Cortex of kidney (tissue), 1 donor: ENCODE measurements around the gene PPP1R9B.

Source experiments
- DNase-seq: peaks from one replicate; lab custom pipeline; 2025; lab: John Stamatoyannopoulos, UW

PPP1R9B gene

DNA sequence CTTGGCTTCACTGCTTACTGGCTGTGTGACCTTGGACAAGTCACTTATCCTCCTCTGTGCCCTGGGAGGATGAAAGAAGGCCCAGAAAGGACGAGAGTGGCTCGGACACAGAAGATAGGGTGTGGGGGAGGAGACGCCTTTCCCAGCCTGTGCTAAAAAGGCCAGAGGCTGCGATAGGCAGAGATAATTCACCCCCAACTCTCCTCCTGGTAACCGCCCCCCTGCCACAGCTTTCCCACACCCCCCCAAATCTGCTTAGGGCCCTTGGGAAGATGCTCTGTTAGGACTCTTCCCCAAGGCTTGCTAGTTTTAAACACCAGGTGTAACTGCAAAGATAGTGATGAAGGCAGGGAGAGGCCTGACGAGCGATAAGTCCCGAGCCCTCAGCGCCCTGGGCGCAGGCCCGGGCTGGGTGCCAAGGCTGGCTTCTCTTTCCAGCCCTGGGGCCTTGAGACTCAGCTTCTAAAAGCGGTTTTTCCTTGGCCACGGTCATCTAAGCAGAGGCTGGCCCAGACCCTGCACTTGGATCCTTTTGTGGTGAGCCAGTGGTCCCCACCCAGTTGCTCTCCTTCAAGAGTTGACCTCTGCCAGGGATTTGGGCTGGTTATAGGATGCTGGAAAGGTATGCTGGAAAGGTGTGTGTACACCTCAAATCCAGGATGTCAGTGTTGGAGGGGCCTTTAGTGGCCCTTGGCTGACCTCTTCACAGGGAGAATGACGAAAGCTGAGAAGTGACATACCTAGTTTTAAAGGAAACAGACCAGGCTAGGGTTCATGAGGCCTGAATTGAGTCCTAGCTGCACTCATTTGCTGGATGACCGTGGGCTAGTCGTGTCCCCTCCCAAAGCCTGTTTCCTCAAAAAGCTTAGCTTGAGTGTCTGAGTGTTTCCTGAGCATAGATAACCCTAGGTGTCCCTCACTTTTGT lies 3.4 kb upstream of the PPP1R9B start:
- no peak for DNase-seq

DNA sequence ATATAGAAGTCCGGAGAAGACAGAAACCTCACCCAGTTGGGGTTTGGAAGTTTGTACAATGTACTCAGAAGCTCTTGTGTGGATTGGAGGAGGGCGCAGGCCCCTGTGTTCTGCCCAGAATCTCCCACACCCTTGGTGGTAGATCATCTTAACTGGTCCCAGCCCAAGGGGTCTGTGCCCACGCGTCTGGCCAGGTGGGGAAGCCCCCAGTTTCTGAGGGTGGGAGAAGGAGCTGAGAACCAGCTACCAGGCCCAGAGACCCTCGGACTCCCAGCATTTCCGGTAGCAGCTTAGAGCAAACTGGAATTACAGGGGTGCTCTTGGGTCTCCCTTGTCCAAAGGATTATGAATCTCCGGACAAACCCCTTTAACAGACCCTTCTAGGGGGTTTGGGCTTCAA lies 2.3 kb upstream of the PPP1R9B start:
- DNase-seq = no peak

DNA sequence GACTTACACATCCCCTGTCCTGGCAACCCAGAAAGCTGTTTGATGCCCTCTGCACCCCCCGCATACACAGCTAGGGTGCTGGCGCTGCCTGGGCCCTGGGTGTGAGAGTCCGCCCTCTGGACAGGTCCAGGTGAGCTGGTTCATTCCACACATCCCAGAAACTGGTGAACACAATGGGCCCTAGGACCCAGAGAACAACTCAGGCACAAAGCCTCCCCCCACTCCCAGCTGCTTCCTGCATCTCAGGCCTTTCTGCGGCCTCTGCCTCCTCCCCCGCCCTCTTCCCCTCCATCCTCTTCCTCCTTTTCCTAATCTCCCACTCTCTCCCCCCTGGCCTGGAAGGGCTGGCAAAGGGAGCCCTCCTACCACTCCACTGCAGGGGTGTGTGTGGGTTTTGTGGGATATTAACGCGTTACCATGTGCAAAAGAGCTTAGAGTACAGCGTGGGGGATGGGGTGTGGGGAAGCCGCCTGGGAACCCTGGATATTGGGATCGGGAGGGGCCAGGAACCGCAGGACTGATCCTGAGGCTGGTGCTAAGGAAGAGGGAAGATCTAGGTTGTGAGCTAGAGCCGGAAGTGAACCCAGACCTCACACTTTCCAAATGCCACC lies 1.6 kb upstream of the PPP1R9B start:
- no peak for DNase-seq

DNA sequence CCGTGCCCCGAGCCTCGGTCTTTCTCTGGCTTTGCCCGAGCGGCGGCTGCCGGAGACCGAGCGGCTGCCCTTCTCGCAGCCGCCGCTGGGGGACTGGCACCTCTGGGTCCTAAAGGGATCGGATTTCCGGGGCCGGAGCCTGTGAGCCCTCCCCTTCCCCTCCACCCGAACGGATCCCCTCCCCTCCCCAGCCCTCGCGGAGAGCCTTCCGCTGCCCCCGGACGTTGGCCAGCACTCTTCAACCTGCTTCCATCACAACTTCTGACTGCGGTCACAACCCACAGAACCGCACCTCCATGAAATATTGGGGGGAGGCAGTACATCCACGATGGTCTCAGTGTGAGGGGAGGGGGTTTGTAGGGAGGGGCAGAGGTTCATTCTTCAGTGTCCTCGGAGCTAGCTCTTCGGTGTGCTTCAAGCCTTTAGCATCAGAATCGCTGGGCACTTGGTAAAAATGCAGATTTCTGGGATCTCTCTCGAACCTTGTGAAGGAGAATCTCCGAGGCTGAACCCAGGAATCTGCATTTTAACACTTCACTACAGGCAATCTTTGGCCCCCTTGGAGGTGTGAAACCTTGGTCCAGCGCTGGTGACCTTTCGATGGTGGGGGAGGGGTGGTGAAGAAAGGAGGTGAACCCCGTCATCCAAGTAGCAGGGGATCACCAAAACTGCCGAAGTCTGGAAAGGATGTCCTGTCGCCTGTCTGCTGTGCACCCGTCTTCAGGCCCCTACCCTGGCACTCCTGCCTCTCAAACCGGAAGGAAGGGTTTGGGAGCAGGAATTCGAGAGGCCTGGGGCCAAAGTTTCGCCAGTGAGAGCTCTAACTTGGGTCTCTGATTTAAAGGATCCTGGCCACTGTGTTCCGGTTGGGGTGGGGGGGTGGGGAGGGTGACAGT lies 812 bp upstream of the PPP1R9B start:
- DNase-seq = no peak

DNA sequence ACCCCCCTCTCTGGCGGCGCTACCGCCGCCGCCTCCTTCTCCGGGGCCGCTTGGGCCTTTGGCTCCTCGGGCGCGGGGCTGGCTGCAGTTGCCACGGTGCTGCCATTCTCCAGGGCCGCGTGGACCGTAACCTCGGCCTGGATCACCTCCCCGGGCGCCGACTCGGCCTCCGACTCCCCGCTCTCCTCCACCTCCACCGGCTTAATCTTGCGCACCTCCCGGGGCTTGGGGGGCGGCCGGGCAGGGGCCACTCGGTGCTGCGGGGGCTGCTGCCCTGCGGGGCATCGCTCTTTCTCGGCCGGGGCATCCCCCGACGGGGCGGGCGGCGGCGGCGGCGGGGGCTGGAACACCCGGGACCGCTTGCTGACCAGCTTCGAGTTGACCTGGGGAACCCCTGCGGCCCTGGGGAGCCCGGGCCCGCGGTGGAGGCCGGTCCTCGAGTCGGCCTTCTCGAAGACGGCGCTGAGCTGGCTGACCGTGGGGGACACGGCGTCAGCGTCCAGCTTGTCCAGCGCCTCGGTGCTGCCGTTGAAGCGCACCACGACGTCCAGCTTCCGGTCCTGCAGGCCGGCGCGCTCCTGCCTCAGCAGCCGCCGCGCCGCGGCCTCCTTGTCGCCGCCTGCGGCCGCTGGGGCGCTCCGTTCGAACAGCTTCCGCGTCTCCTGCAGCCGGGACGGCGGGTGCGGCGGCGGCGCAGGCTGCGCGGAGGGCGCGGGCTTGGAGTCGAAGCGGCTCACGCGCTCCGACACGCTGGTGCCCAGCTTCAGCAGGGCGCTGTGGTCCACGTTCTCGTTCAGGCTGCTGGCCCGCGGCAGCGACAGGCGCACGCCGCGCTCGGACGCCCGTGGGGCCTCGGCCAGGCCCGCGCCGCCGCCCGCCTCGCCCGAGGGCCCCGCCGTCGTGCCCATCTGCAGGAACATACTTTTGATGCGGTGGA lies 792 bp downstream of the PPP1R9B start:
- DNase-seq = no peak

DNA sequence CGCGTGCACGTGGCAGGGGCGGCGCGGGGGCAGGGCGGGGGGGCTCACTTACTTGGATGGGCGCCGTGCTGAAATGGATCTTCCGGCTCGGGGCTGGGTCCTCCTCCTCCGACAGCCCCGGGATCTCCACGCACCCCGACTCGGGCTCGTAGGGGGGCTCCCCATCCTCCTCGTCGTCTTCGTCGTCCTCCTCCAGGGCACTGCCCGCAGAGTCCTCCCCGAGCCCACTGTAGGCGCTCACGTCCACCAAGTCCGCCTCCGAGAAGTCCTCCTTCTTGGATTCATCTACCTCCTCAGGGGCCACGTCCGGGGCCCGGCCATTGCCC lies 1.4 kb downstream of the PPP1R9B start:
- DNase-seq = no peak

DNA sequence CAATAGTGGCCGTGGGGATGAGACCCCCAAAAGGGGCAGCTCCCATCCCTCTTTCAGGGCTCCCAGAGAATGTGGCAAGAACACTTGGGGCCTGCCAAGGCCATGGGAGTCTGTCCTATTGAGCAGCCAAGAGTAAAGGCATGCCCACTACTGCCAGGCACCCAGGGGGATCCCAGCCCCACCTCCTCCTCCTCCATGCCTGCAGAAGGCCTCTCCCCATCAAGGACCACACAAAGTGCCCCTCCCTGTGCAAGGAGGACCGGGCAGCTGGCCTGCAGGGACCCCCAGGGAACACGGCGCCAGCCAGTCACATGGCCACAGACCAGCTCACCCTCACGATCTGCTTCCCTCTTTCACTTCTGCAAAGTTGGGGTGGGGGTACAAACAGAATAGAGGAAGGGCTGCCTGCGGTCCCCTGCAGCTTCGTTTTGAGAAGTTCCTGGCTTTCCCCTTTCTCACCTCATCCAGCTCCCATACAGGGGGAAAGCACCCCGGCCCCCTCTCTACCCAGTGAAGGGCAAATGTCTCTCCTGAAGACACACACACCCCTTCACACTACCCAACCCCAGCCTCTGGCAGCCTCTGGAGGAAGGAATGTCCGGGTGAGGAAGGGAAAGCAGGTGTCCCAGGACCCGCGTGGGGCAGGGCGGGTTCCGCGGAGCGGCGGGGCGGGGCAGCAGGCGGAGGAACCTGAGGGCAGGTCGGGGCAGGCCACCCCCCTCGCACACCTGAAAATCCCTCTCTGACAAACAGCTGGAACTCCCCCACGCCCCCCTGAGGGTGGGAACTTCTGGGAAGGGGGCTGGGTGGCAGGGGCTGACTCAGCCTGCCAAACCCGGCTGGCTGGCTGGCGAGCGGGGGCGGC lies 2.0 kb downstream of the PPP1R9B start:
- no peak for DNase-seq

DNA sequence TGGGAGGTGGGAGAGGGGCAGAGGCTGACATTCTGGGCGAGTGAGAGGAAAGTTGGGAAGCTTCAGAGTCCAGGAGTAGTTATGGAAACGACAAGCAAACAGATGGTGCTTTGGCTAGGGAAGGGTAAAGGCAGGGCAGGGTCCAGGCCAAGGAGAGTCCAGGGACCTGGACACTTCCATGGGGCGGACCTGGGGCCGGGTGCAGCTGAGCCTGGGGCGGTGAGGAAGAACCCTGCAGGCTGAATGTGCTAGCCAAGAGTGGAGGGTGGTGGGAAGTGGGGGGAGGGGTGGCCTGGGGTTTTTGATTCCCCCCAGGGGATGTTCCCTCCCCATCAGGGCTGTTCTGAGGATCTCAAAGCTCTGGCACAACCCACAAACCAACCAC lies 2.6 kb downstream of the PPP1R9B start:
- no peak for DNase-seq

DNA sequence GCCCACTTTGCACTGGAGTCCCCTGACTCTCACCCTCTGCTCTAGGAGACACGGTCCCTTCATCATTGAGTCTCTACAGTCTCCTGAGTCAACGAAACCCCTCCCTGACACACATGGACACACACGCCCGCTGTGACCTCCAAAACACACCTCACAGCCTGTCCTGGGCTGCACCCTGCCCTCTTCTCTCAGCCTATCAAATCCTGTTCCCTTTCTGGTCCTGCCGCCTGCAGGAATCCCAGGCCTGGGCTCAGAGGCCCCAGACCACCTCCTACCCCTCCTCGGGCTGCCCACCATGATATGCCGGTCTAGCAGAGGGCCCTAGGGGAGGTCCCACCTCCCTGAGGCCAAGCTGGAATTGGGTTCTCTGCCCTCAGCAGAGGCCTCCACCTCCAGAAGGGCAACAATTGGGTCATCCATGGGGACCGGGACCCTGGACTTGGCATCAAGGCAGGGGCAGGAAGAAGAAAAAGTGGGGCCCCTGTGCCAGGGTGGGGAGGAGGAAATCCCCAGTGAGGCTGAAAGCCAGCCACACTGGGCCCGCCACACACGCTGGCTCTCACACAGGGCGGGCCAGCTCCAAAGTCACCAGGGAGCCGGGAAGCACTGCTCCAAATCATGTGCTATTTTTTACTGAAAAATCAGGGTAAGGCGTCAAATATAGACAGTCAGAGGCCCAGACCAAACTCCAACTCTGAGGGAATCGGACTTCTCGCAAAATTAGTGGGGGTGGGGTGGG lies 3.4 kb downstream of the PPP1R9B start:
- no peak for DNase-seq

DNA sequence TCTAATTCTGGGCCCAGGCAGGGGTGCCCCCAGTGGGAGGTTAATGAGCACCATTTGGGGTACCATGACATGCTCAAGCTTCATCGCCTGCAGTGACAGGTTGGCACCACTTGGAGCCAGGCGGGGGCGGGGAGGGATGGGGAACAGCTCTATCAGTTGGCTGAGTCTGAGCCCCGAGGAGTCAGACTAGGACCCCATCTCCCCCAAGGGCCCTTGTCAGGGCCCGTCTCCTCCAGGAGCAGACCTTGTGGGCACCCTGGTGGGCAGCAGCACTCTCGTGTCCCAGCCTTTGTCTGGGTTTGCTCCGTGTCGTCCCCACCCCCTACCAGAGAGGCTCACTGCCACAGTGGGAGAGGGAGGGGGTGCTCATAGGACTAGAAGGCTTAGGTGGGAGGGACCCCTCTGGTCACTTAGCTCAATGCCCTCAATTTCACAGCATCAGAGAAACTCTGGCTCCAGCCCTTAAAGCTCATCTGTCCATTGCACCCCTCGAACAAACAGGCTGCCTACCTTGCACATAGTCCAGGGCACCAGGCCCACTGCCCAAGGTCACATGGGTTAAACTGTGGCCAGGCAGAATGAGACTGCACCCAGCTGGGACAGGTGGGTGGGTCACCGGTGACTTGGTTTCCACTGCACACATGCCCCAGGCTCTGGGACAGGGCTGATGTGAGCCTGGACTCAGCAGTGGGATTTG lies 4.1 kb downstream of the PPP1R9B start:
- no peak for DNase-seq

DNA sequence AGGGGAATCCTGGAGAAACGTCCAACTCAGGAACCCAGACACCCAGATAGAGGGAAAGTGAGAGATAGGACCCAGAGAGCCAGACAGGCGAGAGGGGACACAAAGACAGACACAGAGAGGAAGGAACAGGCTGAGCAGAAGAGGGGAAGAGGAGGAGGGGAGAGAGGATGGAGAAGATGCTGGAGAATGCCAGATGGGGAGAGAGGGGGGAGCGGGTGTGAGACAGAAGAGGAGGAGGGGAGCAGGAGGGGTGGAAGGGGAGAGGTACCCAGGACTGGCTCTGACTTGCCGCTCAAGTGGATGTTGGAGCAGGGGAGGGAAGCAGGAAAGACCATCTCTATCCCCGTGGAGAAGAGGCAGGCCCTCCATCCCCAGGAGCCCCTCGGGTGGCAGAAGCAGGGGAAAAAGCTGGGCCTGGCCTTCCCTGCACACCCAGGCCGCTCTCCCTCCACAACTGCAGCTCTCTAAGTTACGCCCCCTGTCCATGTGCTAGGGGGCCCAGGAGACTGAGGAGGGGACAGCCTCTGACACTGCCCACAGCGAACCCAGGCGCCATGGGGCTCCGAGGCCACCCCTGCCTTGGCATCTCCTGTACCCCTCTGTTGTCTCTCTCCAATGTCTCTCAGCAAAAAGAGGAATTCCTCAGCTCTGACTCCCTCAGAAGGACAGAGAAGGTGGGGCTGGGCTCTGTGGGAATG lies 4.8 kb downstream of the PPP1R9B start:
- DNase-seq = no peak

DNA sequence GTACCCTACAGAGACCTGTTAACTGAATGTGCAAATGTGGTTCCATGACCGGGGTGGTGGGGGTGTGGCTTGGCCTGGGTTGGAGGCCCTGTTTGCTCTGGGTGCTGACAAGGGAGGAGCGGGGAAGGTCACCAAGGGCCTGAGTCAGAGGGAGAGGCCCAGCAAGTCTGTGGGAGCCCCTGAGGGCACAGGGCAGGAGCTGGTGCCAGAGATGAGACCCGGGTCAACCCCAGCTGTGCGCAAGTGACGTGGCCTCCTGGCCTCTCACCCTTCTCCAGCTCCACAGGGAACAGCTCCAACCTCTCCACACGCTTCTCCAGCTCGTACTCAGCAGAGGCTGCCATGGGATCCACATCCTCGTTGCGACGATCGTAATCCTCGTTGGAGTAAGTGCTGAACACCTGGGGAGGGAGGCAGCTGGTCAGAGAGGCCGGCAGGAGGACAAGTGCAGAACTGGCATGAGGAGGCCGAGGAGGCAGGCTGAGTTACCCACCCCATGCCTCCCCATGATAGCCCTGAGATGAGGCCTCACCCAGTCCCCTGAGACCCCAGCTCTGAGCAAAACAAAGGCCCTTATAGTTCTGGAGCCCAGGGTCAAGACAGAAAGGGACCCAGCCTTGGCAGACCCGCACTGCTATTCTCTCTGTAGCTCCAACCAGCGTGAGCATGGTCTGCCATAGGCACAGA lies 5.5 kb downstream of the PPP1R9B start:
- no peak for DNase-seq

DNA sequence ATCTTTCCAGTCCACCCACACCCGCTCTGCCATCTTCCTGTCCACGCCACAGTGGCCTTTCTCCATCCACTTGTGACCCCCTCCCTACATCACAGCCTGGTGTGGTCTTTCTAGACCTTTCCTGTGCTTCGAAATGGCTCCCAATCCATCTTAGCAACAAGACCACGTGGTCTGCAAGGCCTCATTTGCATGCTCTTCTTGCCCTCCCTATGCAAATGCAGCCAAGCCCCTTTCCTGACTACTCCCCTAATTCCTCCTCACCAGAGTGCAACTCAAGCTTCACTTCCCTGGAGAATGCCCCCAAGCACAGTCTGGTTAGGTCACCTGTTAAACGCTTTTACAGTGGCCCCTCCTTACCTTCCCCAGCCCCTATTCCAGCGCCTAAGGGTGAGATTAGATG lies 6.1 kb downstream of the PPP1R9B start:
- DNase-seq = no peak

DNA sequence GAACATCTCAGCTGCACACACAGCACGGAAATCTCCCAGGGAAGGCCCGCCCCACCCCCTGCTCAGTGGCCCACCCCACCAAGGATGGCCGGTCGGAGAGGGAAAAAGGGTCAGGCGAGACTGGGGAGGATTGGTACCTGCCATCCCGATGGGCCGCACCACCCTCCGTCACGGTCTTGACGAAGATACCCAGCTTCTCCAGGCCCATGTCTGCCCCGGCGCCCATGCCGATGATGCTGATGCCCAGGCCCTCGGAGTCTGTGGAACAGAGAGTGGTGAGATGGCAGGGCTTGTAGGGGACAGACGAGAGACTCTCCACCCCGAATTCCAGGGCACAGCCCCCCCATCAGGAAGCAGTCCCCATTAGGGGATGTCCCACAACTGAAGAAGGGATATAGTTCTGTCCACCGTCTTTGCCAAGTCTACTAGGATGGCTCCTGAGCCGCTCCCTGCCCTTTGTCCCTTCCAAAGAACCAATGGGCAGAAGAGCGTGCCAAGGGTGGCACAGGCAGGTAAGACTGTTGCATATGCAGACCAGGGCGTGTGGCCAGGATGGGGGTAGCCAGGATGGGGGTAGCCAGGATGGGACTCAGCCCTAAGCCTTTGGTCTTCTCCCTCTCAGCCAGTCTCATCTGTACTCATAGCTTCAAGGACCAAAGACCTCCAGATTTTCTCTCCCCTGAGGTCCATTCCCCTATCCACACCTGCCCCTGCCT lies 6.9 kb downstream of the PPP1R9B start:
- DNase-seq = no peak

DNA sequence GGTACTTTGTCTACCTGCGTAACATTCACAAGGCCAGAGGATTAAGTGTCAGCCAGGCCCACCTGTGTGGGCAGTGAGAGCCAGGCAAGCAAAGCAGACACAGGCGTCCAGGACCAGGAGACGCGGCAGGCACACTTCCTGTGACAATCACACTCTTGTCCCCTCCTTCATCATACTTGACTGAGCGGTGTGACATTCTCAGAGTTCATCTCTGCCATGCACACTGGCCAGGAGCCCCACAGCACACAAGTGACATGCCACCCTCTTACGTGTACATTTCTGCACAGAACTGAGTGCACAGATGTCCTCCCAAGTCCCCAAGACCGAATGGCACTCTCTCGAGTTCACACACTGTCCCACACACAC lies 8.7 kb downstream of the PPP1R9B start:
- DNase-seq = no peak

DNA sequence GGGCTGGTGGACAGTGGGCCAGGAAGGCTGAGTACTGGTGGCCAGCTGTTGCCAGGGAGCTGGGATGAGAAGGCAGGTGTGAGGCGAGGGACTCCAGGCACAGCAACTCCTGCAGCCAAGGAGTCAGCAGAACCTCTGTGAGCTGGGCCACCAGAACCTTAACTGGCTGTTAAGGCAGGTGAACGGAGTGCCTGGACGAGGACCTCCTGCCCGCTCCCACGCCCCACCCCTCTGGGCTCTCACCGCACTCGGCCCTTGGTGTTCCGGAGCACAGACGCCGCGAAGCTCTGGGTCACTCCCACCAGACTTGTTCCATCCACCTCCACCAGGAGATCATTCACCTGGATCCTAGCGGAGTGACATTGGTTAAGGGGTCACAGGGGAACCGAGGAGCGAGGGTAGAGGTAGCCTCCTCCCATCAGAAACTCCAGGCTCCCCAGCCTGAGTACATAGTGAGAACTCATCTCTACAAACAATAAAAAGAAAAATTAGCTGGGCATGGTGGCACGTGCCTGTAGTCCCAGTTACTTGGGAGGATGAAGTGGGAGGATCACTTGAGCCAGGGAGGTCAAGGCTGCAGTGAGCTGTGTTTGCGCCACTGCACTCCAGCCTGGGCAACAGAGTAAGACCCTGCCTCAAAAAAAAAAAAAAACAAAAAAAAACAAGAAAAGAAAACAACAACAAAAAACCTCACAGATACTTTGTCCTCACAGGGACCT lies 9.3 kb downstream of the PPP1R9B start:
- no peak for DNase-seq
